DMS53 treated with DMSO at 0.1 percent for 48 hours (cell line): ENCODE results near the gene PRR20G.
"Not testable (repeated sequence)": the region's sequence is repeated elsewhere in the genome, so short reads cannot be mapped to it uniquely, and the experiment has no call there.

Experiments used
- DNase-seq: peaks from one replicate; lab custom pipeline; 2025; ENCODE audit not compliant: unreplicated experiment; lab: John Stamatoyannopoulos, UW

Gene PRR20G

DNA sequence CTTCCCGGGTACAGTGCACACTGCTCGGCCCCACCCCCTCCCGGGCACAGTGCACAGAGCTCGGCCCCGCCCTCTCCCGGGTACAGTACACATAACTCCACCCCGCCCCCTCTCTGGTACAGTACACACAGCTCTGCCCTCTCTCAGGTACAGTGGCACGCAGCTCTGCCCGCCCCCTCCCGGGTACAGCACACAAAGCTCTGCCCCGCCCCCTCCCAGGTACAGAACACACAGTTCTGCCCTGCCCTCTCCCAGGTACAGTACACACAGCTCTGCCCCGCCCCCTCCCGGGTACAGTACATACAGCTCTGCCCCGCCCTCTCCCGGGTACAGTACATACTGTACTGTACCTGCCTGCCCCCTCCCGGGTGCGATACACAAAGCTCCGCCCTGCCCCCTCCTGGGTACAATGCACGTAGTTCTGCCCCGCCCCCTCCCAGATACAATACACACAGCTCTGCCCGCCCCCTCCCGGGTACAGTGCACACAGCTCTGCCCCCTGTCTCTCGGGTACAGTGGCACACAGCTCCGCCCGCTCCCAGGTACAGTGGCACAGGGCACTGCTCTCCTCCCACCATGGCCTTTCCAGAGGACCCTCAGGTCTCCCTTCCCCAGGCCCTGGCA, 16.4 kb upstream of the PRR20G start:
- peak; percentile 95 for DNase-seq

DNA sequence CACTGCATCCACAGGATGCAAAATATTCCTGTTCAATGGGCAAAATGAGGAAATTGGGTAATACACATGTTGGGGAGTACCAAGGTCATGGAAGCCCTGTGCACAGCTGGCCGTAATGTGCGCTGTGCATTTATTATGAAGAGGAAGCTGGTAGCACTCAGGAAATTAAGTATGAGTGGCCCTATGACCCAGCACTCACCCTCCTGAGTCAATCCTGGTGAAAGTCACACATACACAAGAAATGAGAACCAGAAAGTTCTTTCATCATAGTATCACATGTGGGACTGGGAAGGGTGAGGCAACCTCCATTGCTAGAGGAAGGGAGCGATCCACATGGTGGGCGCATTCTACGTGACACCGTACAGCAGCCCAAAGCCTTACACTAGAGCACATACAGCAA, 11.4 kb upstream of the PRR20G start:
- DNase-seq = no peak

DNA sequence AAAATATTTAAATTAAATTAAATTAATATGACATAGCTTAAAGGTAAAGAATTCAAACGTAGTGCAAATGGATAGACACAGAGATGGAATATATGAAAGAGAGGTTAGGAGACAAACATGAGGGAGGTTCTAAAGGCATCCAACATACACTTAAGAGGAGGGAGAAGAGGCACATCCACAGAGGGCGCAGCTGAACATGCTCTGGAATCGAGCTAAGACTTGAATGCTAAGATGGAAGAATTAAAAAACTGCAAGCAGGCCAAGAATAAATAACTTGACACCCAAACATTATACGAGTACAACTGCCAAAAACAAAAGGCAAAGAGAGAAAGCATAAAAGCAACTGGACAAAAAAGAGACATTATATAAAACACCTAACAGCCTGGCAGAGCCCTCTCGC, 9.1 kb upstream of the PRR20G start:
- DNase-seq = no peak

DNA sequence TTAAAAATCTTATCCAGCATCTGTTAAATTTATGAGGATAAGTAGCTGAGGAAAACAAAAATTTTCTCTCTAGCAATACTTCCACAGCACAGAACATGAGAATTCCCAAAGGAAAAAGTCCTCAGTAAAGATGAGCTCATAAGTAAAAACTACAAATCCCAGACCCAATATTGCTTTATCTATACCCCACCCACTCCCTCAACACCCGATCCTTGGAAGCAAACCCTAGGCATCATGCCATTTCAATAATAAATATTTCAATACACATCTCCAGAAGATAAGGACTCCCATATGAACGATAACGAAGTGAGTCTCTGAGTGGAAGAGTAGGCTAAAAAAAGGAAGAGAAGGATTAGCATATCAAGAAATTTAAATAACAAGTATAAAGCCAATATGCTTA, 8.3 kb upstream of the PRR20G start:
- DNase-seq = no peak

DNA sequence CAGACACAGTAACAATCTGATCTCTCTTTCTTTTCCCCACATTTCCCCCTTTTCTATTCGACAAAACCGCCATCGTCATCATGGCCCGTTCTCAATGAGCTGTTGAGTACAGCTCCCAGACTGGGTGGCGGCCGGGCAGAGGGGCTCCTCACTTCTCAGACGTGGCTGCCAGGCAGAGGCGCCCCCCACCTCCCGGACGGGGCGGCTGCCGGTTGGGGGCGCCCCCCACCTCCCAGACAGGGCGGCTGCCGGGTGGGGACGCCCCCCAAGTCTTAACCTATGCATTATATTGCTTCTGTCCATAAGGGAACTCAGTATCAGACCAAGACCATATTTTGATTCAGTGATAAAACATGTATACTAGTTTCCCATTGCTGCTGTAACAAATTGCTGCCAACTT, 5.8 kb upstream of the PRR20G start:
- not testable (repeated sequence) for DNase-seq

DNA sequence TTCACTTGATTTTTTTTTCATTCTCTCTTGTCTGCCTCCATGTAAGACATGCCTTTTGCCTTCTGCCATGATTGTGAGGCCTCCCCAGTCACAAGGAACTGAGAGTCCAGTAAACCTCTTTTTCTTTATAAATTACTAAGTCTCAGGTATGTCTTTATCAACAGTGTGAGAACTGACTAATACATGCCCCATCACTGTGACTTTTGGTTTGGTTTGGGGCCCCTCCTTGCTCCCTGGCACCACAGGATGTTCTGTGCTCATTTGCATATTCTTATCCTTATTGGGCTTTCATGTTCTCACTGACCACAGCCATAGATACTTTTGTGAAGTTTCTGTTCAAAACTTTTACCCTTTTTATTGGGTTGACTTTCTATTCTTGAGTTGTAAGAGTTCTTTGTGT, 3.8 kb upstream of the PRR20G start:
- DNase-seq = no peak

DNA sequence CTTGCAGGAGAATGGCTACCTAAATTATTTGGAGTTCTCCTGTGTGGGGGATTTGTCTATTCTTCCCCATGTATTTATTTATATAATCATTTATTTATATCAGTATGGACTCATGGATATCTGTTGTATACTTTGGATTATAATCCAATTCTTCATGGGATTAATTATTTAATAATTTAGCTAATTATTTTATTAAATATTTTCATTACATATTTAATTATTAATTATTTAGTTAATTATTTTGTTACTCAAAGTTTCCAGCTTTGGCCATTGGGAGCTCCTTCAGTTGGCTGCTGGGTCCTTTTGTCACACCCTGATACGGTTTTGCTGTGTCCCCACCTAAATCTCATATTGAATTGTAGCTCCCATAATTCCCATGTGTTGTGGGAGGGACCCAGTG, 3.3 kb upstream of the PRR20G start:
- no peak for DNase-seq

DNA sequence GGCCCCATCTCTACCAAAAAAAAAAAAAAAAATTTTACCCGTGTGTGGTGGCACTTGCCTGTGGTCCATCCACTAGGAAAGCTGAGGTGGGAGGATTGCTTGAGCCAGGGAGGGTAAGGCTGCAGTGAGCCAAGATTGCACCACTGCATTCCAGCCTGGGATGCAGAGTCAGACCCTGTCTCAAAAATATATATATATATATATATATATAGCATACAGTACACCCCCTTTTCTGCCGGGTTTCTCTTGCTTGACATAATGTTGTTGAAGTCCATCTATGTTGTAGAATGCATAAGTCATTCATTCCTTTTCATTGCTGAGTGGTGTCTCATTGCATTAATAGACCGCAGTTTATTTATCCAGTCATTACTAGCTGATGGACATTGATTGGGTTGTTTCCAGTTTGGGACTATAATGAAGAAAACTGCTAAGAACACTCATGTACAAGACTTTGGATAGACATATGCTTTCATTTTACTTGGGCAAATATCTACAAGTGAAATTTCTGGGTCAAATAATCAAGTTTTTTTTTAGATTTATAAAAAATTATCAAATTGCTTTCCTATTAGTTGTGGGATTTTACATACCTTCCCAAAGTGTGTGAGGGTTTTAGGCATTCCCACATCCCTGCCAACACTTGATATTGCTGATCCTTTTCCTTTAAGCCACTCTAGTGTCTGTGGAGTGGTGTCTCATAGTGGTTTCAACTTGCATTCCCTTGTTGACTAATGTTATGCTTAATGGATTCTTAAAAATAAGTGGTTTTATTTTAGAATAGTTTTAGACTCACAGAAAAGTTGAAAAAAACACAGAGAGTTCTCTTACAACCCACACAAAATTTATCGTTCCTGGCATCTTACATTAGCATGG, 2.1 kb upstream of the PRR20G start:
- no peak for DNase-seq

DNA sequence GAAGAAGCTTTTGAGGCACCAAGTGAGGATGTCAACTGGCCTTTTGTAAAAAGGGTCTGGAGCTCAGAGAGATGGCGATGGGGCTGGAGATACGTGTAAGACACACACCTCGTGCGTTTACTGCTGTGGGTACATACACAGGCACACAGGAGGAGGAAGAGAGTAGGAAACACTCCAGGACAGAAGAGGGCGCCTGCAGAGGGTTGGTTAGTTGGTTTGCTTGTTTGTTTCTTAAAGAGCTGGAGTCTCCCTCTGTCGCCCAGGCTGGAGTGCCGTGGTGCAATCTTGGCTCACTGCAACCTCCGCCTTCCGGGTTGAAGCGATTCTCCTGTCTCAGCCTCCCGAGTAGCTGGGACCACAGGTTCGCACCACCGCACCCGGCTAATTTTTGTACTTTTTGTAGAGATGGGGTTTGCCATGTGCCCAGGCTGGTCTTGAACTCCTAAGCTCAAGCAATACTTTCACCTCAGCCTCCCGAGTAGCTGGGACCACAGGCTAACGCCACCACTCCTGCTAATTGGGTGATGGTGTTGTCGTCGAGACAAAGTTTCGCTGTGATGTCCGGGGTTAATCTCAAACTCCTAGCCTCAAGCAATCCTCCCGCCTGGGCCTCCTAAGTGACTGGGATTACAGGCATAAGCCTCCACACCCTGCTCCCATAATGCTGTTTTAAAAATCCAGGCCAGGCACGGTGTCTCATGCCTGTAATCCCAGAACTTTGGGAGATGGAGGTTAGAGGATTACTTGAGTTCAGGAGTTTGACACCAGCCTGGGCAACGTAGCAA, 1.3 kb upstream of the PRR20G start:
- no peak for DNase-seq

DNA sequence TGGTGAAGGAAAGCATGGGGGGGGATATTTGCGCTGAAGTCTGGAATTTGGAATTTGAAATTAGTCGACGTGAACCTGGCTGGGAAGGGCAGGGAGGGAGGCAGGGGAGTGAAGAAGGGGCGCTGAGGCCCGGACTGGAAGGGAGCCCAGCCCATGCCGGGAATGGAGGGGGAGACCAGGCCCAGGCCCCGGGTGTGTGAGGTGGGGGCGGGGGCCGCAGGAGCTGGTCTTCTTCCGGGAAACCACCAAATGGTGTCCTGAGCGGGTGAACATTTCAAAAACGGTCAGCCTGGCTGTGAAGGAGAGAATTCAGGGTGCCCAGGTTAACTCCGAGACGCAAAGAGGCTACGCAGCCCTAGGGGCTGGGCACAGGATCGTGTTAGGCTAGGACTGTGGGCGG, 497 bp upstream of the PRR20G start:
- no peak for DNase-seq

DNA sequence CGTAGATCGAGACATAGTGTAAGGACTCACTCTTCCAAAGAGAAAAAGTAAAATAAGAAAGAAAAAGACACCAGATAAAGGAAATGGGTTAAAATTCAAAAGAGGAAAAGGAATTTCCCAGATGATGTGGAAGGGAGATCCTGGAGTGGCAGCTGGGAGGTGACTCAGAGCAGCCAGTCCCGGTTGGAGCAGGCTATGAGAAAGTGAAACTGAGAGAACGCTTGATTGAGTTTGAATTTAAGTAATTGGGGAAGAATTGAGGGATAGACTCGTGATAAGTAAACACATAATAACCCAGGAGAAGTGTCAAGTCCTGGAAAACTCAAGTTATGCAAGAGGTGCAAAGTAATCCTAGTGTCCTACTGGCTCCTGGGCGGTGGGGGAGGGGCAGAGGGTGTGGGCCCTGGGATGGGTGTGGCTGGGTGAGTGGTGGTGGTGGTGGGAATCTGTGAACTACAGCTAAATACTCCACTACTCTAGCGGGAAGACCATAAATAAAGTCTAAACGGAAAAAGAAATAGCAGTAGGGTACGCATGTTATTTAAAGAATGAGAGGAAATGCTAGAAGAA, 1.2 kb downstream of the PRR20G start:
- DNase-seq = peak; percentile 9

DNA sequence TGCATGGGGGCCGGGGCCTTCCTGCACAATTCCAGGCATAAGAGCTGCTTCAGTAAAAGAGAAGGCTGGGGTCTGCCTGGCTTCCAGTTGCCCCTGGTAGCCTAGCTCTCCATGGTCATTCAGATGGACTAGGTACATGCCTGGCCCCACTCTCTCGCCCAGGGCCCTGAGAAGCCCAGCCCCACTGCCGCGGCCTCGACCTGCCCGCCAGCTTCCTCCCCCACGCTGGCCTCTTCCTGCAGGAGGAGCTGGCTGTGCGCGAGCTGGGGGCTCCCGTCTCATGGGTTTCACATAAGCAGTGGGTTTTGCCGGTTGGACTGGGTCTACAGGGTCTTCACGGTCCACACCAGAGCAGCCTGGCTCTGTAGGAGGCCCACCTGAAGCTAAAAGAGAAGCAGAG, 3.6 kb downstream of the PRR20G start:
- DNase-seq = no peak

DNA sequence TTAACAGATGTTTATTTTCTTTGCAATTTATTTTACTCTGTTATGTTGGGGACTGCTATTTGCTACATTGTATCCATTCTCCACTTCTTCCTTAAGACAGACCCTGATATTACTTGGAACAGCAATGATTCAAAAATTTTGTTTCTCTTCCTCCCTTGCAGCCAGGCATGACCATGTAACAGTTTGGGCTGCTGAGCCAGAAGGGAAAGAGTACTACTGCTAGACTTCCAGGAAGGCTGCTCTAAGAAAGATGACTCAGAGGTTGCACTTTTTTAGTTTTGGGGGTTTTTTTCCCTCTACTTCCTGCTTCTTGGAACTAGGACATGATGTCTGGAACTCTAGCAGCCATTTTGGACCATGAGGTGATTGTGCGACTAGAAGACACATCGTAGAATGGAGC, 10.3 kb downstream of the PRR20G start:
- no peak for DNase-seq

DNA sequence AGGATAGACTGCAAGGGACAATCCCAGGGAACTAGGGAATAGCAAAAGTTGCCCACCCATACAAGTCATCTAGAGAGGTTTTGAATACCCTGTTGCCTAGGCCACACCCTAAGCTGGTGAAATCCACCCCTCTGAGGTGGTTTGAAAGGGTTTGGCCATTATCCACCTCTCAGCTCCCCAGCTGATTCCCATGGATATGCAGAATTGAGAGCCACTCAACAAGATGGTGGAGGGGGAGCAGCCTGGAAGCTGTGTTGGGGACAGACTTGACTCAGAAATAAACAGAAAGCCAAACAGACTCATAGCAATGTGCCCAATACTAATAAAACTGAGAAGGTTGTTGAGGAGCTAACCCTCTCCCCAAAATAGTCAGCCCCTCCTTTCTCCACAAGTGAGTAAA, 10.9 kb downstream of the PRR20G start:
- DNase-seq = no peak

DNA sequence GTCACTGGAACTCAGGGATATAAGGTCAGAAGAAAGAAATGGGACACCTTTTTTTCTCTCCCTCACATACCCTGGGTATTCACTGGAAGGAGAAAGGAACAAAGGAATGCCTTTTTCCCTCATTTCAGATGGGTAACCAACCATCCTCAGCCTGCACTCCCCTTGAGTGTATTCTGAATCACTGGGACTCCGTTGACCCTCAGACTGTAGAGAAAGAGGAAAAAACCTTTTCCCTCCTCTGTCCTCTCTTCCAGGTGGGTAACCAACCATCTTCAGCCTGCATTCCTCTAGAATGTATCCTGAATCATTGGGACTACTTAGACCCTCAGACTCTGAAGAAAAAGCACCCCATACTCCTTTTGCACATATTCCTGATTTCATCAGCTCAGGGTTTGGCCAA, 11.4 kb downstream of the PRR20G start:
- no peak for DNase-seq

DNA sequence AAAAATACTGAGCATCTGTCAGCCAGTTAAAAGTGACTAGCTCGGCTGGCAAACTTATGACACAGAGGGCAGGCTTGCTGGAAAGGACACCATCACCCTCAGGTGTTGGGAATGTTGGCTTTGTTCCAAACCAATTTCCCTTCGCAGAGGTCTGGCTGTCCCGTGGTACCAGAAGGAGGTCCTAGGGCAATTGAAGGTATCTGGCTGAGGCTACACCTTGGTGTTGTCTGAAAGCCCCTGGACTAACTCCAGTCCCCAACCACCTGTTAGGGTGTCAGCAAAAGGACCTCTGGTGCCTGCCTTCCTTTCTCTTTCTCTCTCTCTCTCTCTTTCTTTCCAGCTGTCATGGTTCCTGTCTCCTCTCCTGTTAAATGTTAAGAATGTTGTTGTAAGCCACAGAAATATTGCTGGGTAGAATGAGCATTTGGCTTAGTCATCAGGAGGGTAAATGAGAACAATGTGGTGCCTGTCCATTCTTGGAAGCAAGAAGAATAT, 12.5 kb downstream of the PRR20G start:
- DNase-seq = no peak

DNA sequence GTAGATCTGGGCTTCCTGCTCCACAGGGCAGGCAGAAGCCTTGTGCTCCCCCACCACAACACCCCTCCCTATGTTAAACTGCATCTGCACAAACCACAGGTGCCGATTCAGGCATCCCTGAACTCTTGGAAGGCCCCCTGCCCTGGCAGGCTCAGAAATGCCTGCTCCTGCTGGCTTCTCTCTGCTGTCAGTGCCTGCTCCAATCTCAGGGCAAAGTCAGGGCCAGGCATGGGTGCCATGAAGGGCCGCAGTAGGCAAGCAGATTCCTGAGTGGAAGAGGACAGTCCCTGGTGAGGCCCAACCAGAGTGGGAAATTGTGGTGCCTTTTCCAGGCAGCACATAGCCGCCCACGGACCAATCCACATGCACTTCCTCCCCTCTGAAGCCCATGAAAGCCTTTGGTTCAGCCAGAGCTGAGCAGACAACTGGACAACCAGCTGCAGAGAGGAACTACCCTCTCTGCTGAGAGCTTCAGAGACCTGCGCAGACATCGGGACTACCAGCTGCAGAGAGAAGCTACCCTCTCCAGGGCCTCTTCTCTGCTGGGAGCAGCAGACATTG, 13.6 kb downstream of the PRR20G start:
- DNase-seq = no peak

DNA sequence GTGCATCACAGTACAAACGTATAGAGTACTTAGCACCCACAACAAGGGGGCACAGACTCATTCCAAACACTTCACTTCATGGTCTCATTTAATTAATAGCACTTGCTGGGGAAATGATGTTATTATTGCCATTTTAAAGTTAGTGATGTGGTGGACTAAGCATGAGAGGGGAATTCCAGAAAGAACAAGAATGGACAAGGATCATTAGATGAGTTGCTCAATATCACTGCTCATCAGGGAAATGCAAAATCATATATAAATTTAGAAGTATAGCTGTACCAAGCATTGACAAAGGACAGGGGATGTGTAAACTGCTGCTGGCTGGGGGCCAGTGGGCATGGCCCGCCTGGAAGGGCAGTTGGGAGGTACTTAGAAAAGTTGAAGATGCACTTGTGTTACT, 14.6 kb downstream of the PRR20G start:
- DNase-seq = no peak

DNA sequence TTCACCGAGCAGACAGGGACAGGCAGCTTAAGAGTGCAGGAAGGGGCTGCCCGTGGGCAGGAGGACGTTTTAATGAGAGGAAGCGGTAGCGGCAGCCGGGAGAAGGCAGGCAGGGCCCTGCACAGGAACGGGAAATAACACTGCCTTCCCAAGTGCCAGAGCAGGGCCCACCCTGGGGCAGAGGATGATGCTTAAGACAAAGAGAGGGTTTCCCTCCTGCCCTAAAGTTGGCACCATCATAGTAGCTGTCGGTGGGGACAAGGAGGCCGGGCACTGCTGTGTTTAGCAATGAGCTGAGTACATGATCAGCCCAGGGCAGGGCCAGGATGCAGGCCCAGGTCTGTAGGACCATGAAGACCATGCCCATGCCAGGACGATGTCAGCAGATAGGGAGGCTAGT, 21.7 kb downstream of the PRR20G start:
- no peak for DNase-seq

DNA sequence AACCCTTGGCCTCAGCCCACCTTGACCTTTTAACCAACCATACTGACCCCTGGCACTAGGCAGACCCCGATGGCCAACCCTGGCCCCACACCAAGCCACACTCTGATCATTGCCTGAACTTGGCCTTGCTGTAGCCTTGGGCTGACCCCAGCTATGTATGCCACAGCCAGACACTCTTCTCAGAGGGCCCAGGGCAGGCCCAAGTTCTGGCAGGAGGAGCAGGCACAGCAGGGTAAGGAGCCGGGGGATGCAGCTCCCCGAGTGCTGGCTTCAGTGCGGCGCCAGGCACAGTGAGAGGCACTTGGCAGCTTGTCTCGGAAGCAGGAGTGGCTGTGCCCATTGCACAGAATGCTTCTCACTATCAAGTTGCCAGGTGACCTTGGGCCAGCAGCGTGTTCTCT, 22.3 kb downstream of the PRR20G start:
- no peak for DNase-seq
